Epithelial cell of prostate (primary cell): ENCODE measurements around the gene FAF2.
"Not testable (repeated sequence)": the region's sequence is repeated elsewhere in the genome, so short reads cannot be mapped to it uniquely, and the experiment has no call there.

Experiments used
- DNase-seq: peaks from one replicate; pipeline ENCODE4 v3.0.0-alpha.2; 2011; ENCODE audit warnings: low read depth, low spot score
- H3K27ac ChIP-seq: fragments of 450-650 bp; 2 replicates; pipeline ENCODE4 v1.5.1; 2017; ENCODE audit warnings: mild to moderate bottlenecking

The FAF2 gene

DNA sequence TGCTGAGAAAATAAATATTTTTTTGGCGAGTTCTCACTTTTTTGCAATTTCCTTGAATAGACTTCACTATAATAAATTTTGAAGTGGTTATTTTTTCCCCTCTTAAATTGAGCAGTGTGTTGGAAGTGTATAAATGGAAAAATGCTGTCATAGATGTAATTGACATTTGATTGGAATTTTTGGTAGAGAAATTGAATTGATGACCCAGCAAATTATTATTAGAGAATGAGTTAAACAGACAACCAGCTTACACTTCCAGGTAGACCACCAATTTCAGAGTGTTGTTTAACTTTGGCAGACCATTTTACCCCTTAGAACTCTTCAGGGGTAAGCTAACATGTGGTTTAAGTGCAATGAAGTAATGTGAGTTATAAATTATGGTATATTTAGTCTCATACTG, 1.9 kb downstream of the FAF2 start:
- no peak for DNase-seq
- H3K27ac ChIP-seq, result no peak overlapping the region

DNA sequence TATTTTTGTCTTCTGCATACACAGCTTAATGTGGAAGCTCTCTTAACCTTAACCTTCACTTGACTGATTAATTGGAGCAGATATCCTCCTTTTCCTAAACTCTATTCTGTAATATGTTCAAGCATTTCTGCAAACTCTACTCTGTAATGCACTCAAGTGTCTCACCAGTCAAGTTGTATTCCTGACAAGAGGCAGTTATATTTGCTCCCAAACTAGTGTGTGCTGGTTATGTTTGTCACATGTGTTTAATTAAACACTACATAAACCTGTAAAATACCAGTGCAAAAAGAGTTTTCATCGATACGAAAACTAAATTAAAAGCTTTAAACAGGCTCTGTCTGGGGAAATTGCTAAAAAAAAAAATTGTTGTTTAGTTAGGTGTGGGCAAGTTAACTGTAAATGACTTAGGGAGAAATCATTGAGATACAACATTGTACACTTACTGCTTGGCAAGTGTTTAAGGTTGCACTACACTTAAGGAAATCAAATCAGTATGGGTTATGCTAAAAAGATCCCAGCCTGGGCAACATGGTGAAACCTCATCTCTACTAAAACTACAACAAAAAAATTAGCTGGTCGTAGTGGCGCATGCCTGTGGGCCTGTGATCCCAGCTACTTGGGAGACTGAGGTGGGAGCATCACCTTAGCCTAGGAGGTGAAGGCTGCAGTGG, 6.7 kb downstream of the FAF2 start:
- no peak for DNase-seq
- no peak overlapping the region for H3K27ac ChIP-seq

- H3K27ac ChIP-seq, result no peak overlapping the region
- no peak for DNase-seq
These were observed 10.8 kb downstream of the FAF2 start for GRCh38 chr5:176458904-176459561.

- DNase-seq, result no peak
- H3K27ac ChIP-seq, result no peak overlapping the region
These were observed 13.2 kb downstream of the FAF2 start for GRCh38 chr5:176461349-176461748.

- no peak for DNase-seq
- no peak overlapping the region for H3K27ac ChIP-seq
These were observed 15.1 kb downstream of the FAF2 start for GRCh38 chr5:176463113-176463764.

DNA sequence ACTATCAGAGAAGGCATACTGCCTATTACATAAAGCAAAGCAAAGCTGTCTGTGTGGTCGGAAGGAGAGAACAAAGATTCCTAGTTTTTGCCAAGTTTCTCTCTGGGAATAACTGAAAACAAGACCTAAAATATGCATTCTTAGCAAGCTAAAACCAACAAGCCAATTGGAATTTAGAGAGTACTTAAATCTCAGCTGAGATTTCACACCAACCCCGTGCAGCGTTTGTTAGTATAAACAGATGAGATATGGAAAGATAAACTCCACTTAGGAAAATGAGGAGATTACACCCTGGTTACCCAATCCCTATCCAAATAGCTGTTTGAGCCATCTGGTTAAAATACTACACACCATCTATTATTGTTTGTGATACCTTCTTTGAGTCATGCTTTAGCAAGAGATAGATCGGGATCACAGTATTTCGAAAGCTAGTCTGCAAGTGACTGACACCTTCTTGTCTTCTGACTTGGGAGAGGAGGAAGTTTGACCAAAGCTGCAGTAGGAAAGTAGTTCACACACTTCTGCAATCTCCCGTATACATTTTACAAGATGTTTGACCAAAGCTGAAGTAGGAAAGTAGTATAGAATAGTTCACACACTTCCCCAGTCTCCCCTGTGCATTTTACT, 18.2 kb downstream of the FAF2 start:
- no peak for DNase-seq
- peak overlapping the region; percentile 31 for H3K27ac ChIP-seq

GRCh38 chr5:176469296-176469695, 21.1 kb downstream of the FAF2 start:
- H3K27ac ChIP-seq, result no peak overlapping the region
- DNase-seq, result no peak

GRCh38 chr5:176470539-176470938, 22.4 kb downstream of the FAF2 start:
- no peak overlapping the region for H3K27ac ChIP-seq
- no peak for DNase-seq

DNA sequence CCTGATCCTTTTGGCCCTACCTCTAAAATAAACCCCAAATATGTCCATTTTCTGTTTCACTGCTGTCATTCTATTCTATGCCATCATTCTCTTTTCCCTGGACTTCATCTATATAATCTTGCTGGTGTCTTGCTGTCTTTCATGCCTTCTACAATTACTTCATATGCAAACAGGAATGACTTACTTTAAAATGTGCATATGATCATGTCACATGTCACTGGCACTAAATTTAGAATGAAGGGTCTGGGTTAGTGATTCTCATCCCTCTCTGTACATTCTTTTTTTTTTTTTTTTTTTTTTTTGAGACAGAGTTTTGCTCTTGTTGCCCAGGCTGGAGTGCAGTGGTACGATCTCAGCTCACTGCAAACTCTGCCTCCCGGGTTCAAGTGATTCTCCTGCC, 22.9 kb downstream of the FAF2 start:
- H3K27ac ChIP-seq, result no peak overlapping the region
- DNase-seq, result no peak

DNA sequence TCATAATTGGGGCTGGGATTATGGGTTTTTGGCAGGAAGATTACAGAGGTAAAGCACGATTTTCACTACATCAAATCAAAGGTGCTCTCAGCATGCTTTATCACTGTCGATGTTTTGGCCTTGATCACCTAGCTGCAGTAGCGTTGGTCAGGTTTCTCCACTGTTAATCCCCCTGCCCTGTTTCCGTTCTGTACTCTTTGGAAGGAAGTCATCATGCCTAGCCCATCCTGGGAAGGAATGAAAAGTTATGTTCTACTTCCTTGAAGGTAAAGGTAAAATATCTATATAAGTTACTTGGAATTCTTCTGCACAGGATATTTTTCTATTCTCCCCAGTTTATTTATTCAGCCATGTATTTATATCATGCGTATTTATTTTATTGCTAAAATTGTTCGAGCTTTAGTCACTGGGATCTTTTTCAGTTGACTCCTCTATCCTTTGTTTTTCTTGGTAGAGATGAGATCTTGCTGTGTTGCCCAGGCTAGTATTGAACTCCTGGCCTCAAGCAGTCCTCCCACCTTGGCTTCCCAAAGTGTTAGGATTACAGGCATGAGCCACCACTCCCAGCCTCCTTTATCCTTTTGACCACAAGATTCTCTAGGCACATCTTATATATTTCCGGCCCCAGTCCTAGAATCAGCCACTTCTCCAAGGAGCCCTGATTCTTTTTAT, 25.3 kb downstream of the FAF2 start:
- no peak for DNase-seq
- H3K27ac ChIP-seq, result no peak overlapping the region

GRCh38 chr5:176474476-176474875, 26.3 kb downstream of the FAF2 start:
- H3K27ac ChIP-seq, result no peak overlapping the region
- DNase-seq, result no peak

- H3K27ac ChIP-seq, result peak overlapping the region; percentile 9
- DNase-seq, result no peak
These were observed 33.5 kb downstream of the FAF2 start for GRCh38 chr5:176481711-176482110.

DNA sequence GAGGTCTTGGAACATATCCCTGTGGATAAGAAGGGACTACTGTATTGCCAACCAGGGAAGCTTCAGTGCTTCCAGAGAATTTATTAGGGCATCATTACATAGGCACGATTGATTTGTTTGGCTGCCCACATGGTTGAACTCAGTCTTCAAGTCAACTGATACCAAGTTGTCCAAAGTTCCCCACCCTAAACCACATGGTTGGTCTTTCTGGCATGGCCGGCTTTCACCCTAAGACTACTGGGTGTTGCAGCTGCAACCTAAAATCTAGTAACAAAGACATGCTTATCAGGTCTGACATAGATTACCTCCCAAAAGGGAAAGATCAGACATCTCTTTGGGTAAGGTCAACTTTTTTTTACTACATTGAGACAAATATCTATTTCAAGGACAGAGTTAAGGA, 37.0 kb downstream of the FAF2 start:
- DNase-seq, result no peak
- H3K27ac ChIP-seq, result no peak overlapping the region

DNA sequence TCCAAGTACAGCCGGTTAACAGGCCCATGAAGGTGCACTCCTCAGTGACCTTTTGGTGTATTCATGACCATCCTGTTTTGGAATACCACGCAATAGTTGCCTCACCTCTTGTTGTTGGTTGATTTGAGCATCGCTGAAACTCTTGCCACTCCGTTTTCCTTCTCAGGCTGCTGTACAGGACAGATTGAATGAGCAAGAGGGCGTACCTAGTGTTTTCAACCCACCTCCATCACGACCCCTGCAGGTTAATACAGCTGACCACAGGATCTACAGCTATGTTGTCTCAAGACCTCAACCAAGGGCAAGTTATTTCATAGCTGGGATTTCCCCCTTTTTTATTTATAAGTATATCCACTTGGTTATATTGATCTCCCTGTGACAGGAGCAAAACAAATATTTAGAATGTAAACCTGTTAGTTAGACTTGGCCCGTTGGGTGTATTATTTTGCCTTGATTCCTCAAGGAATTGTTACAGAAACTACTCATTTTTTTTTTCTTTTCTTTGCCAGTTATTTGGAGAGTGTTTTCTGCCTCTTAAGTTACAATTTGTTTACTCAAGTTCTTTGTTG, 38.1 kb downstream of the FAF2 start:
- no peak overlapping the region for H3K27ac ChIP-seq
- no peak for DNase-seq

- H3K27ac ChIP-seq, DNase-seq: not testable (repeated sequence)
These were observed 39.0 kb downstream of the FAF2 start for GRCh38 chr5:176487160-176487559.

GRCh38 chr5:176489077-176489476, 40.9 kb downstream of the FAF2 start:
- H3K27ac ChIP-seq, result peak overlapping the region; percentile 70
- DNase-seq, result peak; percentile 24

GRCh38 chr5:176490301-176490700, 42.1 kb downstream of the FAF2 start:
- no peak for DNase-seq
- H3K27ac ChIP-seq, result peak overlapping the region; percentile 70

GRCh38 chr5:176491101-176491502, 42.9 kb downstream of the FAF2 start:
- H3K27ac ChIP-seq, result peak overlapping the region; percentile 70
- peak; percentile 67 for DNase-seq

GRCh38 chr5:176491901-176492300, 43.7 kb downstream of the FAF2 start:
- no peak for DNase-seq
- peak overlapping the region; percentile 70 for H3K27ac ChIP-seq

DNA sequence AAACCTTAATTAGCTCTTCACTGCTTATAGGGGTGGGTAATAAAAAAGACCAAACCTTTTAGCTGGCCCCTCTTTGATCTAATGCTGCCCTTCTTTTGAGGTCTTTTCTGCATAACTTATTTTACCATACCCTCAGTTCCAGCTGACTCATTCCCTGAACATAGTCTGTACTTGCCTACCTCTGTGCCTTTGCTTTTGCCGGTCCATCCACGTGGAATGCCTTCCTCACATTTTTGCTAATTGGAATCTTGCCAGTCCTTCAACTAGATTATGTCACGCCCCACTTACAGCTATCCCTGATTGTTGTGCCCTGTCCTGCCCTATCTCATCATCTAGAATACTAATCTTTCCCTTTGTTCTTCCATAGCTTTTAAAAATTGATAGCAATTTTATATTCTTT, 44.2 kb downstream of the FAF2 start:
- DNase-seq, result peak; percentile 60
- peak overlapping the region; percentile 70 for H3K27ac ChIP-seq
